ENCODE results near the gene KIF18A.
"Not testable (repeated sequence)": the region's sequence is repeated elsewhere in the genome, so short reads cannot be mapped to it uniquely, and the experiment has no call there.

KIF18A gene

GRCh38 chr11:28106353-28107043 lies 1.5 kb downstream of the KIF18A start:
- DNase-seq (ENCODE audit: low read depth, low spot score), result no peak

GRCh38 chr11:28105869-28106268 lies 2.1 kb downstream of the KIF18A start:
- DNase-seq (ENCODE audit: low read depth, low spot score), result no peak

GRCh38 chr11:28104984-28105383 lies 3.0 kb downstream of the KIF18A start:
- no peak for DNase-seq (ENCODE audit: low read depth, low spot score)

- no peak for DNase-seq (ENCODE audit: low read depth, low spot score)
Observed at GRCh38 chr11:28104425-28104824, 3.5 kb downstream of the KIF18A start.

- DNase-seq (ENCODE audit: low read depth, low spot score), result not testable (repeated sequence)
Observed at GRCh38 chr11:28102300-28102699, 5.7 kb downstream of the KIF18A start.

- no peak for DNase-seq (ENCODE audit: low read depth, low spot score)
Observed at GRCh38 chr11:28100665-28101064, 7.3 kb downstream of the KIF18A start.

- no peak for DNase-seq (ENCODE audit: low read depth, low spot score)
Observed at GRCh38 chr11:28099715-28100114, 8.2 kb downstream of the KIF18A start.

GRCh38 chr11:28098257-28098656 lies 9.7 kb downstream of the KIF18A start:
- no peak for DNase-seq (ENCODE audit: low read depth, low spot score)

- no peak for DNase-seq (ENCODE audit: low read depth, low spot score)
Observed at GRCh38 chr11:28092786-28093185, 15.2 kb downstream of the KIF18A start.

GRCh38 chr11:28090052-28090749 lies 17.8 kb downstream of the KIF18A start:
- DNase-seq (ENCODE audit: low read depth, low spot score), result no peak

- no peak for DNase-seq (ENCODE audit: low read depth, low spot score)
Observed at GRCh38 chr11:28089378-28089777, 18.6 kb downstream of the KIF18A start.

- DNase-seq (ENCODE audit: low read depth, low spot score), result not testable (repeated sequence)
Observed at GRCh38 chr11:28087693-28088092, 20.3 kb downstream of the KIF18A start.

GRCh38 chr11:28087192-28087591 lies 20.8 kb downstream of the KIF18A start:
- not testable (repeated sequence) for DNase-seq (ENCODE audit: low read depth, low spot score)

GRCh38 chr11:28086569-28086968 lies 21.4 kb downstream of the KIF18A start:
- no peak for DNase-seq (ENCODE audit: low read depth, low spot score)

- no peak for DNase-seq (ENCODE audit: low read depth, low spot score)
Observed at GRCh38 chr11:28083118-28083517, 24.8 kb downstream of the KIF18A start.

- no peak for DNase-seq (ENCODE audit: low read depth, low spot score)
Observed at GRCh38 chr11:28077521-28077920, 30.4 kb downstream of the KIF18A start.

- no peak for DNase-seq (ENCODE audit: low read depth, low spot score)
Observed at GRCh38 chr11:28072321-28072720, 35.6 kb downstream of the KIF18A start.

GRCh38 chr11:28071305-28071704 lies 36.7 kb downstream of the KIF18A start:
- no peak for DNase-seq (ENCODE audit: low read depth, low spot score)

GRCh38 chr11:28058333-28058732 lies 49.6 kb downstream of the KIF18A start:
- no peak for DNase-seq (ENCODE audit: low read depth, low spot score)

GRCh38 chr11:28054821-28055220 lies 53.1 kb downstream of the KIF18A start:
- no peak for DNase-seq (ENCODE audit: low read depth, low spot score)

- DNase-seq (ENCODE audit: low read depth, low spot score), result no peak
Observed at GRCh38 chr11:28049338-28050216, 58.4 kb downstream of the KIF18A start.

GRCh38 chr11:28048812-28049211 lies 59.1 kb downstream of the KIF18A start:
- DNase-seq (ENCODE audit: low read depth, low spot score), result no peak

Data from iPS DF 19.7 (cell line).